ENCODE results near the gene CHDH.
A peak's percentile ranks its signal among the peaks of the same experiment; 100 is the strongest.

Gene CHDH

DNA sequence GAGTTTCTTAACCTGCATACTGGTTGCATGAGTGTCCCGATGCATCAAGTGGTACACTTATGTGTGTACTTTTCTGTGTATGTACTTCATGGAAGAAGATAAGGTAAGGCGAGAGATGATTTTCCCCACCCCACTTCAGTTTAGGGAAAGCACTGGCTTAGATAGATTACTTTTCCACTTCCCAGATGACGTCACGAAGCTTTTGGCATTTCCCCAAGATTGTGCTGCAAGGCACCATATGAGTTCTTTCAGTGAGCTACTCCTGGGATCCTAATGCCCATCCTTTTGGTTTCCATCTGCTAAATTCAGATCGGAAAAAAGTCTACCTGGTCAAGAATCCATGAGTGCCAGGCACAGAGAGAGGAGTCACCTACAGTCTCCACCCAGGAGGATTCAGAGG lies 4.7 kb upstream of the CHDH start:
- DNase-seq (ENCODE audit: insufficient read length, low spot score) (no peak), FAIRE-seq (no peak)

DNA sequence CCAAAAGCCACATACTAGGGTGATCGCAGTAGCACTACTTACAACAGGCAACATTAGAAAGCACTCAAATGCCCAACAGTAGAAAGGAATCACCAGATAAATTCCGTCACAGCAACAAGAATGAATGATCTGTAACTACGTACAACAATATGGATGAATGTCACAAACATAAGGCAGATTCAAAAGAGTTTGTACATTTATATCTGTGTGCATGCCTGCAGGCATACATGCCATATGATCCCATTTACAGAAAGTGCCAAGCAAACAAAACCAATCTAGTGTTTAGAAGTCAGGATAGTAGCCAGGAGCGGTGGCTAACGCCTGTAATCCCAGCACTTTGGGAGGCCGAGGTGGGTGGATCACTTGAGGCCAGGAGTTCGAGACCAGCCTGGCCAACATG lies 3.7 kb upstream of the CHDH start:
- FAIRE-seq (no peak), DNase-seq (ENCODE audit: insufficient read length, low spot score) (no peak)

DNA sequence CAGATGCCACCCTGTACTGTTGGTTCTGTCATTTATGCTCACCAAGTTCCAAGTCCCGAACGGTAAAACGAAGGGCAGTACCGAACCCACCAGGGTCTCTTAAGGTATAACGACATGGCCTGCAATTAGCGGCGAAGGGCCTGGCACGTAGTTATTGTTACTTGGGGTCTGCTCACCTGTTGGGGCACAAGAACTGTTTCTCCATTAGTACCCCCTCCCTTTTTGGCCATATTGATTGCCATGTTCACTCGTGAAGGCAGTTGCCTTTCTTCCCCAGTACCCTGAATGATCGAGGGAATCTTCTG lies 584 bp upstream of the CHDH start:
- DNase-seq (ENCODE audit: insufficient read length, low spot score): no peak
- FAIRE-seq: no peak

DNA sequence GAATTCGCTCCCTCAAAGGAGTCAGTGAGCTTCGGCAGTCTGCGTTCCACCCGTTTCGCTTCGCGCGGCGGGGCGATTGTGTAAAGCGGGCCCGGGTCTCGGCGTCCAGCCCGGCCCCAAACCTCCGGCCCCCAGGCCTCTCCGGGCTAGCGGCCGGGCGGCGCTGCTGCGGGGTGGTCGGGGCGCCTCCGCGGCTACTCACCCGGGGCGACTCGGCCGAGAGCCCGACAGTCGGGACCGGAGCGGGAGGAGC lies 412 bp downstream of the CHDH start:
- DNase-seq (ENCODE audit: insufficient read length, low spot score) (no peak), FAIRE-seq (no peak)

DNA sequence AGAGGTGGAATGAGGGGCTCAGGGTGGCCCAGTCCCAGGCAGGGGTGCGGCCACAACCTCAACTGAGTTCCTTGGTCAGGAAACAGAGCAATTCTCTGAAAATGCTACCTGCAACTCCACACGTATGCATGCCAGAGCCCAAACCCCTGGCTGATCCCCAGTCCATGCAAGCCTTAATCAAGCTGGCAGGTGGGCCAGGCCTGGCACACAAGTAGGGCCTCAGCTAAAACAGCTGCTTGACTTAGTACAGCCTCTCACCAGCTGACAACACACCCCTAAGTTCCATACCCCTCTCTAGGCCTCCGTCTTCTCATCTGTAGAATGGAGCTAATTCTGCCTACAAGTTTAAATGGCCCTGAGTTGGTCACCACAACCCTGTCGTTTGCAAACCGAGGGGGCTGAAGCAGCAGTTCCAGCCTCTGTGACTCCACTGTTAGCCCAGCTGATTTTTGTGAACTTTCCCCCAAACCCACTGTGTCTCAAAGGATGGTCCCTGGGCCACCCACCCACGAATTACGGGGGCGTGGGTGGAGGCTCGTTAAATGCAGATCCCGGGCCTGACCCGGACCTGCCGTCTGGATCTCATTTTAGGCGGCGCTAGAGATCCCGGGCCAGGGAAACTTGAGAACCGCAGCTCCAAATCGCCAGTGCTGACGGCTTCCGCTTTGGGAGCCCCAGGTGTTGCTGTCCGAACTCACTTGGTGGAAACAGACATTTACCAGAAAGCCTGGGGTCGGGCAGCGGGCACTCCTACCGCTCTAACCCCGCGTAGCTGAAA lies 927 bp downstream of the CHDH start:
- FAIRE-seq (peak; percentile 78), DNase-seq (ENCODE audit: insufficient read length, low spot score) (peak; percentile 40)

DNA sequence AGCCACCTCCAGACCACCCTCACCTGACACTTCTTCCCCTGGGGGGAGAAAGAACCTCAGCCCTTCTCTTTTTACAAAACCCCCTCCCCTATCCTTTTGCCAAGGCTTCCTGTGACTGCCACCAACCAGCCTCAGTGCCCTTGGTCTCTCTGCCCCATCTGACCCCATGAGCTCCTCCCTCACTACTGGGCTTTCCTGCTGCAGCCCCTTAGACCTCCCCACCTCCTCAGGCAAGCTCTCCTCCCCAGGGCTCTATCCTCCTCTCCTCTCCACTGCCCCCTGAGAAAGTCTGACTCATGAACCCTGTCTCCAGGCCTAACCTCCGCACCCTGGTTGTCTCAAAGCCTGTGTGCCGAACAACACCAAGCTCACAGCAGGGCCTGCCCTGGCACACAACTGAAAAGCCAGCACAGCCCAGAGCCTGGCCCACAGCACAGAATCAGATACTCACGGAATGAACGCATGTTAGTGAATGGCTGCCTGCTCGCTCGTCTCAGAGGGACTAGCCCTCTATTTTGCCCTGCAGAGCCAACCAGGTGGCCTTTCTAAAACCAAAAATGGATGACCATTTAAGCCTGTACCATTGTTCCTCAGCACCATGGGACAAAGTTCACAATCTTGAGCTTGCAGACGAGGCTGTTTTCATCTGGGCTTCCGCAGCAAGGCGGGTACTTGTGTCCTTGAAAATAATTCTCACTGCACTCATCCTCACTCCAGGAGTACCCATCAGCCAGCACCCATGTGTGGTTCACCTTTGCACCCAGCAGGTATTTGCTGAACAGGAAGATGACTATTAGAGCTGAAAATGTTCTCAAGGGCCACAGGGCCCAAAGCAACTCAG lies 1.7 kb downstream of the CHDH start:
- FAIRE-seq: peak; percentile 14
- no peak for DNase-seq (ENCODE audit: insufficient read length, low spot score)

DNA sequence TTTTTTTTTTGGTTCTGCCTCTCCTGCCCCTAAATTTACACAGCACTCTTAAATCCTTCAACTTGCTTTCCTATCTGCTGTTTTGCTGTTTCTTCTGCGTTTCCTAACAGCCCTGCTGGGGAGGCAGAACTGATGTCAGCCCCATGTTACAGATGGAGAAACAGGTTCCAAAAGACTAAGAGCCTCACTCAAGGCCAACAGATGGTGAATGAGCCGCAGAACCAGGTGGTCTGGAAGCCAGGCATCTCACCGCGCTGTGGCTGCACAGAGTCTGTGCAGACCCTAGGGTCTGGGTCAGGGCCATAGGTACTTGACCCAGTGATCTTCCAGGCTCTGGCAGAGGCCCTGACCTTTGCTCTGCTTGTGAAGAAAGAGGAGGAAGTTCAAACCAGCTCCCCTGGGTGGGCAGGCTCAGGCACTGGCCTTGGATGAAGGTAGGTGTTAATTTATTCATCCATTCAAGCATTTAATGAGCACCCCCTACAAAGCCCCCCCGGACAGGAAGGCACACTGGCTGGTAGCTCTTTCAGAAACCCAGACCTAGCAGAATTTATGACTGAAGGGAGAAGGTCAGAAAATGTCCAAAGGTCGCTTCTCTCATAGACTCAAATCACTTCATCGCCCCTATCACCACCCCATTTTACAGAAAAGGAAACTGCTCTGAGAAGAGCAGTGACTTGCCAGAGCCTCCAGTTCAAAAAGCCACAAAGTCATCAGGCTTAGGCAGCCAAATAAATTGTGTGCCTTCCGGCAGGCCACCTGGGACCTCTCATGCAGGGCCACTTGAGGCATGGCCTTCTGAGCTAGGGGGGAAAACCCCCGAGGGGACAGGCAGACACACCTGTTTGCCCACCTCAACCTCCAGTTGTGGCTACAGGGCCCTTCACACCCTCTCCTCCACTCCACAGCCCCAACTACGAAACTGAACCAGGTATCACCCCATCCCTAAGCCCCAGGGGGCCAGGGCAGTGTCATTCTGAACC lies 2.7 kb downstream of the CHDH start:
- DNase-seq (ENCODE audit: insufficient read length, low spot score) (peak; percentile 51), FAIRE-seq (peak; percentile 98)

DNA sequence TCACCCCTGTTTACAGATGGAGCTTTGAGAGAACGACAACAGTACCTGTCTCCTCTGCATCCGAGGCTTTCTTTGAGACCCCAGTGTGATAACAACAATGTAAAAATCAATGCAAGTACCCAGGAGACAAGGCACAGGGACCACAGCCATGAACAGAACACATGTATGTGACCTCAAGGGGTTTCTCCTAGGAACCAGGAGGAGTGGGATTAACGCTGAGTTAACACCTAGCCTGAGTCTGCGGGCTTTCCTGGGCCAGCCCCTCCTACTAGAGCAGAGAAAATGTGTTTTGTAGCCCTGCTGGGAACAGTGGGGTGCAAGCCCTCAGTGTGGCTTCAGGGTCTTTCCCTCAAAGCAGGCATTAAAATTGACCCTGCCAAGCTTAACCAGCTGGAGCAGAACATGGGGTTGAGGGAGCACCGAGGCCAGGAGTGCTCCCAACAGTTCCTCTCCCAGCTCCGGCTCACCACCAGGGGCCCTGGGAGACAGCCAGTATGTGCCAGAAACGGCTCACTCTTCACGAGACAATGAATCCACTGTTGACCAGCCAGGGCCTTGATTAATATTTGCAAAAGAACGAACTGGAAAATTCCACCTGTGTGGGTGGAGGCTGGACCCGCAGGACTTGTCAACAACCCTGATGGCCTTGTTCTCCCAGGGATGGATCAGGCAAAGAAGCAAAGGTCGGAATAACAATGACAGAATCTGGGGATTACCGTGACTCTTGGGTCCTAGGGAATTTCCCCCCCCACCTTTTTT lies 3.6 kb downstream of the CHDH start:
- no peak for FAIRE-seq
- no peak for DNase-seq (ENCODE audit: insufficient read length, low spot score)

DNA sequence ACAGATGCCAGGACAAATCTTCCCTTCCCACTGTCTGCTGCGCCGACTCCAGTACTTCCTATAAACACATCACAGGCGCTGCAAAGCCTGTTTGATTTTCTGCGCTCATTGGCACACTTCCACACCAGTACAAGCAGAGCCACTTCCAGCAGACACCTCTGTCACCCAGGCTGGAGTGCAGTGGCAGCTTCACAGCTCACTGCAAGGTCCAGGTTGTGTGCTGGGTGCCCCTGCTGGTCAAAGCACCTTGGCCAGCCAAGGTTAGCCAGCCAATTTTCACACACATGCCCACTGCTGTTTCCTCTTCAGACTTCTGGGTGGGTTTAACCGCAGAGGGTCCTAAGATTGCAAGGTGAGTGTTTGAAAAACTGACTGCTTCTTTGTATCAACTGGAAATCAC lies 4.9 kb downstream of the CHDH start:
- FAIRE-seq: peak; percentile 18
- no peak for DNase-seq (ENCODE audit: insufficient read length, low spot score)

DNA sequence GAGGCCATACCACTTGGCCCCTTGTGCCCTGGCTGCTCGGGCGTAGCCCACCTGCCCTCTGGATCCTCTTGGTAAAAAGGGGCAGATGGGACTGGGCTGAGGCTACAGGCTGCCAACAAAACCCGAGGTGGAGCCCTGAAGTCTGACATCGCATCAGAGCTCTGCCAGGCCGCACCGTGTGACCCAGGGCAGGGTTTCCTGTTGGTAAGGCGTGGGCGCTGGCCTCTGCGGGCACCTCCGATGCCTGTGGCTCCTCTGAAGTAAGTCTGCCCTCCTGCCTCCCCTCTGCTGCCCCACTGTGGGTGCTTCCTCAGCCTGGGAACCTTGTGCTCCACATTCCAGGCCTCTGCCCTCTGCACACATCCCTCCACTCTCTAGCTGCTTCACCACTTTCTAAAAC lies 8.9 kb downstream of the CHDH start:
- FAIRE-seq: no peak
- DNase-seq (ENCODE audit: insufficient read length, low spot score): no peak

DNA sequence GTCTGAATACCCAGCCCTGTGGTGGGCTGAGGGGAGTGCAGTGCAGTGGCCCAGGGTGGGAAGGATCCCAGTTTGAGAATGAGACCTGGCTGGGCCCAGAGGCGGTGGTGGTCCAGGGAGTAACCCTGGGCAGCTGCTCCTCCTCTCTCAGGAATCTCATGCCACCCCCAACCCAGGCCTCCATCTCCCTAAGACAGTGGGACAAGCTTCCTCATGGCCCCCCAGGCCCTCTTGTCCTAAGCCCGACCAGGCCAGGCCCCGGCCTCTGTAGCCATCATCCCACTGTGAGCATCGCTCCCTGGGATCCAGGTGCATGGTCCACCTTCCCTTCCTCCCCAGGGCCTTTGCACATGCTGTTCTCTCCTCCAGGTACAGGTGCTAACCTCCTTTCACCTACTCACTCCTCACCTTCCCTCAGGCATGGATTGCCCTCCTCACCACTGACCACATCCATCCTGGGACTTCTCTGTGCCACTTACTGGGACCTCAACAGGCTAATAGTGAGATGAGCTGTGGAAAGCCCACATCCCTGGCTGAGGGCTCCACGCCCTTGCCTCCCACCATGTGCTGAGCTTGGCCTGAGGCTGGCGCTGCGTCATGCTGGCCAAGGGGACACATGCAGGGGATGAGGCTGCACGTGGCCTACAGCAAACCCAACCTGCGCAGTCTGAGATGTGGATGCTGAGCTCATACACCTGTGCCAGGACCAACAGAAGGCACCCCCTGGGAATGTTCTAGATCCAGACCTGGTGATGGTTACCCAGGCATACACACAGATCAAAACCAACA lies 9.9 kb downstream of the CHDH start:
- no peak for DNase-seq (ENCODE audit: insufficient read length, low spot score)

DNA sequence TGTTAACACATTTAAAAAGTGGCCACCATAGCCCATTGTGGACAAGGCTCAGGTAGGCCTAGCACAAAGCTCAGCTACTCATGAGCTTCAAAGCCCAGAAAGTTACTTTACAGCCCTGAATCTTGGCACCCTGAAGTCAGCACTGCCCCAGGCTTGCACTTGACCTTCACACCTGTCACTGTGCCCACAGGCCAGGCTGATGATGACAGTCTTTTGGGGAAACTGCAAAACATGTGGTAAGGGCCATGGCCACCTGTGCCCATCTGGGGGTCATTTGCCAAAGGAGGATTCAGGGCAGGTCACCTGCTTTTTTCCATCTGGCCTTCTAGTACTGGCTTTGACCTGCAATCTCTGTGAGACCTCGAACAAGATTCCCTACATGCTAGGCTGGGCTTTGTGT lies 11.0 kb downstream of the CHDH start:
- DNase-seq (ENCODE audit: insufficient read length, low spot score): no peak
- FAIRE-seq: no peak

More for the DNA sequence above, 9.9 kb downstream of the CHDH start:
- no peak for FAIRE-seq

DNA sequence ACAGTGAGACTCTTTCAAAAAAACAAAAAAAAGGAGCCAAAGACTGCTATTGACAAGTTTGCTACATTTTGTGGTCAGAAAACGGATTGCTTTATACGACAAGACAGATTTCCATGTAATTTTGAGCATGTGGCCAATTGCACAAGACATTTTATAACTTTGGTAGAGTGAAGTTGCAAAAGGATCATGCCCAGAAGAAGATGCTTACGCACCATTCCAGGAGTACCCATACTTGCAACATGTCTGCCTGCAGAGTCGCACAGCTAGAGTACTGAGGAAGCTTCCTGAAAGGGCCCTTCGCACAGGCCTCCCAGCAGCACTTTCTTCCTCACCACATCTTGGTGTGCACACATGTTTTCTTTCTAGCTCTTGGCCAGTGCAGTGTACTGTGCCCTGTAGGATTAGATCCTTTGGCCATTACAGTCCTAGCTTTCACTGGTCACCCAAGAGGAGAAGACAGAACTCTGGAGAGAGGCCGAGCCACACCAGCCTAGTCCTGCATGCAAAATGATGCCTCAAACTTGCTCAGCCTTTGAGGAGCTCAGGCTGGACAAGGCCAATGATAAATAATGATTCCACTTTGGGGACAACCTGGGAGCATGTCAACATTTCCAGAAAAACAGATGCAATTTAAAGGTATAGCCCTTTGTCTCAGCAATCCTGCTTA lies 11.7 kb downstream of the CHDH start:
- DNase-seq (ENCODE audit: insufficient read length, low spot score) (no peak), FAIRE-seq (no peak)

DNA sequence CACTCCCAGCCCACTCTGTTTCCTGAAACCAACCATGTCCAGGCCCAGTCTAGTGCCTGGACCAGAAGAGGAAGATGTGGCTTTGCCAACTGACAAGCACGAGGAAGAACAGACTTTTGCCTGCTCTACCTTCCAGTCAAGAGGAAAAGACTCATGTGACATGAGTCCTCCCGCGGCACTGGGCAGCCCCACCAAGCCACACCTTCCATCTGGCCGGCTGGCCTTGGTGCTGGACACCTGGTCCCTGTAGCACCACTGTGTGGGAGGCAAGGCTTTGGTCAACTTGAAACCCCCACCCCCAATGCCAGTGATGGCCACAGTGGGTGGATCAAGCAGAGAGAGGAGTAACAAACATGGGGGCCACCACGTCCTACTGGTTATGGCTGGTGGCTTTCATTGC lies 12.5 kb downstream of the CHDH start:
- no peak for FAIRE-seq

DNA sequence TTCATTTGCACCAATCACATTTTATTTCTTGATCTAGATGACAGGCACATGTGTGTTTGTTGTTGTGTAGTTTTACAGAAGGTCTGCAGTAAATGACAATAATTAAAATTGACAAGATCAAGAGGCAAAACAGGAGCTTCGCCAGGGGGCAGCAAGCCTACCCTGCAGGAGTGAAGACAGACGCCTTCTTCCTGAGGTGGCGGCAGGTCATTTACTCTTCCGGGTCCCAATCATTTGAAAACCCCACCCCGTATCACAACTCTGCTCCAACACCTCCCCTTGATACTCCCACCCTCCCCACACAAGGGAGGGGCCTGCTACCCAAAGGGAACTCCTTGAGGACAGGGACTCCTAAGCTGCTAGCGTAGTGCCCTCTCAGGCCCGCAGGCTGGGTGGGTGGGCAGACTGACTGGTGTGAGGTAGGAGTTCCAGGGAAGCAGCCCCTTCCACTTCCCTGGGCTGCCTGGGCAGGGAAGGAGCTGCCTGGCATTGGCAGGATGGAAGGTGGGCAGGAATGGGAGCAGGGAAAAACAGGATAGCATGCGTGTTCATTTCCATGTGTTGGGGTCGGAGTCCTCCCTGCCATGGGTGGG lies 13.1 kb downstream of the CHDH start:
- DNase-seq (ENCODE audit: insufficient read length, low spot score) (no peak), FAIRE-seq (no peak)

More for the DNA sequence above, 12.5 kb downstream of the CHDH start:
- DNase-seq (ENCODE audit: insufficient read length, low spot score): no peak

DNA sequence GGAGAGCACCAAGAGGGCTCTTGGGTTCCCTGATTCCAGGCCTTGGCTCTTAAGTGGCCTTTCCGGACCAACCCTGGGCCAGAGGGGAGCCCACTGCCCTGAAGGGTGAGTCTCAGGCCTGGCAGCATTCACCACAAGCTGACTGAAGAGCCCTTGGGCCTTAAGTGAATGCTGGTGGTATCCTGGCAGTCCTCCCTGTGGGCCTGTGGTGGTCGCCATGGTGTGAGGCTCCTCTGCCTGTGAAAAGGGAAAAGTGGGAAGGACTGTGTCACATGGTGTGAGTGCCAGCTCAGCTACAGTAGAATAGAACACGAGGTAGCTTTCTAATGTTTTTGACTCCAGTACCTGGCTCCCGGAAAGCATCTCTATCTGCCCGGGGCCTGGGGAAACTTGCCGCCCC lies 15.3 kb downstream of the CHDH start:
- FAIRE-seq: no peak

DNA sequence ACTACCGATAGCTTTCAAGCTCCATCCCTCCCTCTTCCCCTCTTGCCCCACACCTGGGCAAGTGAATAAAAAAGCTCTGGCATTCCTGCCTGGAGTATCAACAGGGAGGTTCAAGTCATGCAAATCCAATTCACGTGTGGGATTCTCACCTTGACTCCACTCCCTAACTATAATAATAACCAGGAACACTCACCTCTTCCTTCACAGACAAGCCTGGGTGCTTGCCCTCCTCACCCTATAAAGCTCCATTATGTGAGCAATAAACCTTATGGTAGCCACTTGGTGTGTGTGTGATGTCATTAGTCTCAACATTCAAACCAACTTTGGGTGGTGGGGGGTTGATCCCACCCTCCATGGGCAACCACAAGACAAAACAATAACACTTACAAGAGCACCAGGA lies 16.6 kb downstream of the CHDH start:
- no peak for DNase-seq (ENCODE audit: insufficient read length, low spot score)
- FAIRE-seq: no peak

More for the DNA sequence above, 15.3 kb downstream of the CHDH start:
- DNase-seq (ENCODE audit: insufficient read length, low spot score): no peak

DNA sequence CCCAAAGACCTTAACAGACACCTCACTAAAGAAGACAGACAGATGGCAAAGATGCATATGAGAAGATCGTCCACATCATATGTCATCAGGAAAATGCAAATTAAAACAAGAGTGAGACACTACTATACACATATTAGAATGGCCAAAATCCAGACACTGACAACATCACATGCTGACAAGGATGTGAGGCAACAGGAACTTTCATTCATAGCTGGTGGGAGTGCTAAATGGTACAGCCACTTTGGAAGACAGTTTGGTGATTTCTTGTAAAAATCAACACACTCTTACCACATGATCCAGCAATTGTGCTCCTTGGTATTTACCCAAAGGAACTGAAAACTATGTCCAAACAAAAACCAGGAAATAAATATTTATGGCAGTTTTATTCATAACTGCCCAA lies 17.6 kb downstream of the CHDH start:
- DNase-seq (ENCODE audit: insufficient read length, low spot score) (no peak), FAIRE-seq (no peak)

DNA sequence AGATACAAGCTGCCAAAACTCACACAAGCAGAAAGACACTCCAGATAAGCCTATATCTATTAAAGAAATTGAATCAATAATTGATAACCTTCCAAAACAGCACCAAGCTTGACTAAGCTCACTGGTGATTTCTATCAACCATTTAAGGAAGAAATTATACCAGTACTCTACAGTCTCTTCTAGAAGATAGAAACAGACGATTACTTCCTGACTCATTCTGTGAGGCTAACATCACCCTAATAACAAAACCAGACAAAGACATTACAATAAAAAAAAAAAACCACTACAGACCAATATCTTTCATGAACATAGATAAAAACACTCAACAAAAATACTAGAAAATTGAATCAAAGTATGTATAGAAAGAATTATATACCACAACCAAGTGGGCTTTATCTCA lies 20.2 kb downstream of the CHDH start:
- DNase-seq (ENCODE audit: insufficient read length, low spot score) (no peak), FAIRE-seq (peak; percentile 28)
